GM12878 (cell line): ENCODE measurements around the gene DDO.

Experiments used
- JUND ChIP-seq: IDR thresholded peaks from 2 replicates; pipeline ENCODE4 v1.6.1; 2012; ENCODE audit warnings: low read depth, mild to moderate bottlenecking, low read length, improper control_type of control experiment, moderate library complexity
- REST ChIP-seq: IDR thresholded peaks from 2 replicates; pipeline ENCODE4 v1.6.1; 2012; ENCODE audit warnings: mild to moderate bottlenecking, low read depth, low read length
- SIX5 ChIP-seq: IDR thresholded peaks from 2 replicates; pipeline ENCODE4 v1.6.1; 2011; ENCODE audit warnings: mild to moderate bottlenecking, low read depth, low read length, moderate library complexity; ENCODE audit not compliant: severe bottlenecking
- TAF1 ChIP-seq: IDR thresholded peaks from 2 replicates; pipeline ENCODE4 v1.6.1; 2011; ENCODE audit warnings: mild to moderate bottlenecking, low read depth, low read length, borderline replicate concordance
- ZNF274 ChIP-seq: IDR thresholded peaks from one replicate; pipeline ENCODE4 v1.8.0; 2011; ENCODE audit not compliant: insufficient read length, insufficient read depth

GRCh38 chr6:110425816-110426215 lies 10.4 kb upstream of the DDO start:
- no peak for TF ChIP-seq SIX5
- no peak for TF ChIP-seq REST
- no peak for TF ChIP-seq TAF1
- no peak for TF ChIP-seq JUND
- no peak for TF ChIP-seq ZNF274
